Endothelial cell of umbilical vein (primary cell): ENCODE data around the gene CNNM3.

Source experiments
- CTCF ChIP-seq, 2 donors: IDR thresholded peaks; 1 replicate in 1 of 2; 2 replicates in 1 of 2; pipeline ENCODE4 v1.5.1; 2011; ENCODE audit warnings: low read length in 2 of 2, mild to moderate bottlenecking in 2 of 2, moderate library complexity in 2 of 2, control low read depth in 1 of 2, inconsistent platforms in 1 of 2, low read depth in 1 of 2; ENCODE audit not compliant: insufficient read depth in 1 of 2; ENCODE audit errors: extremely low read depth in 1 of 2
- POLR2A ChIP-seq: IDR thresholded peaks from 2 replicates; pipeline ENCODE4 v1.6.1; 2012; ENCODE audit warnings: low read depth, mild to moderate bottlenecking, control low read depth, low read length

GRCh38 chr2:96822786-96823185 lies 6.7 kb downstream of the CNNM3 start:
- TF ChIP-seq POLR2A (no peak), CTCF (IDR thresholded peaks at IDR 0.05; ENCODE audit: extremely low read depth in 1 of 2, insufficient read depth in 1 of 2, low read depth in 1 of 2, low read length in 2 of 2) (no peak)
